GM12872 (cell line): ENCODE measurements around the gene RAB3GAP1.

Source experiments
- CTCF ChIP-seq: IDR thresholded peaks from 3 replicates; pipeline ENCODE4 v1.5.1; 2011; ENCODE audit warnings: low read depth, mild to moderate bottlenecking, low read length, moderate library complexity; ENCODE audit not compliant: insufficient read depth

The RAB3GAP1 gene

GRCh38 chr2:135187270-135187669 is 135.2 kb downstream of the RAB3GAP1 start:
- TF ChIP-seq CTCF, result no peak

GRCh38 chr2:135189148-135189547 is 137.1 kb downstream of the RAB3GAP1 start:
- no peak for TF ChIP-seq CTCF

- TF ChIP-seq CTCF, result no peak
Observed at GRCh38 chr2:135190799-135191198, 138.7 kb downstream of the RAB3GAP1 start.

GRCh38 chr2:135198481-135198880 is 146.4 kb downstream of the RAB3GAP1 start:
- no peak for TF ChIP-seq CTCF

GRCh38 chr2:135202751-135203150 is 150.7 kb downstream of the RAB3GAP1 start:
- TF ChIP-seq CTCF, result no peak

GRCh38 chr2:135203944-135204343 is 151.9 kb downstream of the RAB3GAP1 start:
- TF ChIP-seq CTCF, result no peak

- no peak for TF ChIP-seq CTCF
Observed at GRCh38 chr2:135208016-135208415, 155.9 kb downstream of the RAB3GAP1 start.

- TF ChIP-seq CTCF, result no peak
Observed at GRCh38 chr2:135212757-135213156, 160.7 kb downstream of the RAB3GAP1 start.
